SK-N-SH (cell line): ENCODE data around the gene TYW1. TPM values are rescaled to one million over a fixed set of nuclear protein-coding genes. Genes with fewer than 3 reads are reported as not detected.
"Not testable (repeated sequence)": the region's sequence is repeated elsewhere in the genome, so short reads cannot be mapped to it uniquely, and the experiment has no call there.

Source experiments
- CTCF ChIA-PET: fragments of 300-600, 350-600 bp; formaldehyde crosslinking; extraction: SDS; loops from one replicate; lab custom pipeline; 2021; lab: Yijun Ruan, JAX
- POLR2A ChIA-PET: fragments of 350-600 bp; sonication (Branson Sonifier 250); formaldehyde crosslinking; extraction: SDS; loops from one replicate; lab custom pipeline; 2020; ENCODE audit warnings: antibody characterized with exemption, inconsistent platforms; lab: Yijun Ruan, JAX
- DNase-seq: peaks from one replicate; pipeline ENCODE4 v3.0.0; 2012
- H2AFZ ChIP-seq: fragments of 200-600 bp; sonication (generic); 2 replicates; pipeline ENCODE4 v1.8.1; 2016; ENCODE audit warnings: antibody characterized with exemption, mild to moderate bottlenecking, low read depth
- H3F3A ChIP-seq: fragments of 200-600 bp; sonication (generic); replicated peaks from 2 replicates; pipeline ENCODE3; 2016; ENCODE audit warnings: antibody characterized with exemption, mild to moderate bottlenecking; ENCODE audit not compliant: insufficient read depth
- H3K27ac ChIP-seq, 2 experiments: fragments of 200-500 bp in 1 of 2; fragments of 200-600 bp in 1 of 2; sonication (Bioruptor generic) in 1 of 2; sonication (generic), shearing (Covaris generic) in 1 of 2; 2 replicates each; pipeline versions ENCODE4 v1.5.1 to v1.6.1; 2014 to 2016; ENCODE audit warnings: low read depth in 2 of 2, inconsistent platforms in 1 of 2, low read length in 1 of 2, mild to moderate bottlenecking in 1 of 2, mixed read lengths in 1 of 2
- H3K27me3 ChIP-seq: fragments of 200-600 bp; sonication (generic), shearing (Covaris generic); 2 replicates; pipeline ENCODE4 v1.6.1; 2016; ENCODE audit warnings: mixed run types; ENCODE audit not compliant: insufficient read depth
- H3K36me3 ChIP-seq, 2 experiments: fragments of 200-500 bp in 1 of 2; fragments of 200-600 bp in 1 of 2; sonication (Bioruptor generic) in 1 of 2; sonication (generic) in 1 of 2; replicated peaks in 1 of 2; 2 replicates each; pipeline versions ENCODE3 to v1.5.1; 2014 to 2016; ENCODE audit warnings: low read length in 1 of 2, mild to moderate bottlenecking in 1 of 2; ENCODE audit not compliant: insufficient read depth in 2 of 2, control insufficient read depth in 1 of 2
- H3K4me1 ChIP-seq, 2 experiments: fragments of 200-500 bp in 1 of 2; fragments of 200-600 bp in 1 of 2; sonication (Bioruptor generic) in 1 of 2; sonication (generic), shearing (Covaris generic) in 1 of 2; 2 replicates each; pipeline versions ENCODE4 v1.5.1 to v1.6.1; 2014 to 2016; ENCODE audit warnings: low read depth in 1 of 2, low read length in 1 of 2, mixed run types in 1 of 2; ENCODE audit not compliant: insufficient read depth in 2 of 2, control insufficient read depth in 1 of 2
- H3K4me2 ChIP-seq: fragments of 200-600 bp; sonication (generic), shearing (Covaris generic); 2 replicates; pipeline ENCODE4 v1.6.1; 2017; ENCODE audit warnings: mixed run types
- H3K4me3 ChIP-seq, 2 experiments: fragments of 200-500 bp in 1 of 2; fragments of 200-600 bp in 1 of 2; sonication (Bioruptor generic) in 1 of 2; sonication (generic), shearing (Covaris generic) in 1 of 2; 2 replicates each; pipeline versions ENCODE4 v1.5.1 to v1.8.1; 2014 to 2016; ENCODE audit warnings: low read depth in 2 of 2, inconsistent platforms in 1 of 2, low read length in 1 of 2, mild to moderate bottlenecking in 1 of 2, mixed read lengths in 1 of 2, moderate library complexity in 1 of 2
- H3K79me2 ChIP-seq: fragments of 200-600 bp; sonication (generic); 2 replicates; pipeline ENCODE4 v1.8.1; 2017; ENCODE audit warnings: mild to moderate bottlenecking; ENCODE audit not compliant: insufficient read depth
- H3K9ac ChIP-seq: fragments of 200-600 bp; sonication (generic); 2 replicates; pipeline ENCODE4 v1.6.1; 2017; ENCODE audit warnings: mixed run types
- H3K9me2 ChIP-seq: fragments of 200-600 bp; sonication (generic); 2 replicates; pipeline ENCODE4 v1.6.1; 2017; ENCODE audit warnings: mixed run types
- H3K9me3 ChIP-seq: fragments of 200-600 bp; sonication (generic); 2 replicates; pipeline ENCODE4 v1.6.1; 2017; ENCODE audit warnings: mixed run types, mild to moderate bottlenecking, moderate library complexity
- H4K20me1 ChIP-seq: fragments of 200-600 bp; sonication (generic); 2 replicates; pipeline ENCODE4 v1.6.1; 2017; ENCODE audit warnings: mild to moderate bottlenecking, mixed run types; ENCODE audit not compliant: insufficient read depth
- CHD2 ChIP-seq: fragments of 150-350 bp; IDR thresholded peaks from 2 replicates; pipeline ENCODE4 v1.6.1; 2018; ENCODE audit warnings: low read length; ENCODE audit not compliant: partially characterized antibody
- FOXJ3 ChIP-seq: sonication (generic); formaldehyde crosslinking; IDR thresholded peaks from 2 replicates; pipeline ENCODE4 v1.5.1; 2020; ENCODE audit warnings: mild to moderate bottlenecking, missing genetic modification reagents
- GABPA ChIP-seq: IDR thresholded peaks from 2 replicates; pipeline ENCODE4 v1.4.0; 2012; ENCODE audit warnings: low read depth, mild to moderate bottlenecking
- GATA2 ChIP-seq: sonication (generic); formaldehyde crosslinking; IDR thresholded peaks from 2 replicates; pipeline ENCODE4 v1.5.0; 2020; ENCODE audit warnings: mild to moderate bottlenecking, missing genetic modification reagents
- MXI1 ChIP-seq: IDR thresholded peaks from 2 replicates; pipeline ENCODE4 v1.6.1; 2012; ENCODE audit warnings: mild to moderate bottlenecking, low read depth, low read length, improper control_type of control experiment
- NRF1 ChIP-seq: IDR thresholded peaks from 2 replicates; pipeline ENCODE4 v1.6.1; 2012; ENCODE audit warnings: low read depth, mild to moderate bottlenecking, low read length
- SMC3 ChIP-seq: IDR thresholded peaks from 2 replicates; pipeline ENCODE4 v1.6.1; 2012; ENCODE audit warnings: low read depth, low read length, improper control_type of control experiment
- WGBS: methylation state at CpG from one replicate; pipeline ENCODE4 v1.1.6; 2017; ENCODE audit warnings: low lambda C conversion rate; 5-methylcytosine and 5-hydroxymethylcytosine counted together
- polyA plus RNA-seq, 3 experiments: library from polyadenylated mRNA; depleted of rRNA; stranded (reverse); fragments of >200 nt; gene quantifications; 2 replicates each; pipeline ENCODE4 v1.2.3, GENCODE V29; 2012
- TF ChIP-seq, protein P1 (sequence below): fragments of 150-350 bp; IDR thresholded peaks from 2 replicates; pipeline ENCODE4 v1.6.1; 2016; ENCODE audit warnings: mild to moderate bottlenecking, low read depth, low read length

TYW1 gene
- polyA plus RNA-seq, 1 of the 3 experiments (the other 2 are of a cell fraction) = 15.0 TPM

DNA sequence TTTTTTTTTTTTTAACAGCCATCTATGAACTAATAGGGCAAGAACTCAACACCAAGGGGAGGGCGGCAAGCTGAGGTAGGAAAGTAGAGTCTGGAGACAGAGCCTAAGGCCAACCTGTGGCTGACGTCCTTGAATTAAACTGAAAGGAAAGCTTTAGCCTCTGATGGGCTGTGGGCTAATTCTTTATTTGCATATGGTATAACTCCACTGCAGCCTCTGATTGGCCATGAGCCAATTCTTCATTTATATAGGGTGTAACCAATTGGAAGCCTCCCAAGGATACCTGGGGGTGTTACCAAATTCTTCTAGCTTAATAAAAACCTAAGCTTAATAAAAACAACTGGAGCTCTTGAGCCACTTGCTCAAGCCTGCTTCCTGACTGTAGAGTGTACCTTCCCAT is 10.3 kb downstream of the TYW1 start (continued):
- TF ChIP-seq GABPA (no peak), MXI1 (no peak), SMC3 (no peak), CHD2 (no peak), GATA2 (CRISPR knock-in tag) (no peak), FOXJ3 (CRISPR knock-in tag) (no peak)
- TF ChIP-seq, protein P1, sequence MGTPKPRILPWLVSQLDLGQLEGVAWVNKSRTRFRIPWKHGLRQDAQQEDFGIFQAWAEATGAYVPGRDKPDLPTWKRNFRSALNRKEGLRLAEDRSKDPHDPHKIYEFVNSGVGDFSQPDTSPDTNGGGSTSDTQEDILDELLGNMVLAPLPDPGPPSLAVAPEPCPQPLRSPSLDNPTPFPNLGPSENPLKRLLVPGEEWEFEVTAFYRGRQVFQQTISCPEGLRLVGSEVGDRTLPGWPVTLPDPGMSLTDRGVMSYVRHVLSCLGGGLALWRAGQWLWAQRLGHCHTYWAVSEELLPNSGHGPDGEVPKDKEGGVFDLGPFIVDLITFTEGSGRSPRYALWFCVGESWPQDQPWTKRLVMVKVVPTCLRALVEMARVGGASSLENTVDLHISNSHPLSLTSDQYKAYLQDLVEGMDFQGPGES = no peak

DNA sequence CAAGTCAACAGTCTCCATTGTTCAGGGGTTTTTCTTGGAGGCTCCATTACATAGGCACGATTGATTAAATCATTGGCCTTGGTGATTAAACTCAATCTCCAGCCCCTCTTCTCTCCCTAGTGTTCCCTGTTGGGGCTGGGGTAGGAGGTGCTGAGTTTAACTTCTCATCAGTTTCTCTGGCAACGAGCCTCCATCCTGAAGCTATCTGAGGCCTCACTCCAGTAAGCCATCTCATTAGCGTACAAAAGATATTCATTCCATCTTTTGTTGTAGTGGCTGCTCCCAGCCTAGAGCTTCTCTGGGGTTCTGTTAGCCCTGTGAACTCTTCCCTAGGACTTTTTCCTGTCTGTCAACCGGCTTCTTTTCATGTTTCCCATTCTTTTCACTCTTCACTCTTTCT is 11.6 kb downstream of the TYW1 start:
- Histone ChIP-seq H3K27ac (no peak overlapping the region), H3K9me3 (no peaks in the 10 kb centered on the region), H3K9ac (no peak overlapping the region), H3K4me2 (no peak overlapping the region), H3K36me3 (peaks cover 5 to 77% of the 10 kb centered on the region in 2 experiments), H3F3A (peaks cover 9% of the 10 kb centered on the region), H3K4me3 (no peak overlapping the region), H3K4me1 (no peaks in the 10 kb centered on the region), H4K20me1 (no peaks in the 10 kb centered on the region), H3K9me2 (no peaks in the 10 kb centered on the region), H3K79me2 (peaks cover 39% of the 10 kb centered on the region; the same call in 1 of the 2 replicates), H2AFZ (no peak overlapping the region), H3K27me3 (no peaks in the 10 kb centered on the region)
- POLR2A ChIA-PET = no interaction called here
- TF ChIP-seq NRF1 = no peak
- no peak for DNase-seq
- CTCF ChIA-PET = no interaction called here
- WGBS = 94% methylated on average over 4 of the region's 4 CpGs

DNA sequence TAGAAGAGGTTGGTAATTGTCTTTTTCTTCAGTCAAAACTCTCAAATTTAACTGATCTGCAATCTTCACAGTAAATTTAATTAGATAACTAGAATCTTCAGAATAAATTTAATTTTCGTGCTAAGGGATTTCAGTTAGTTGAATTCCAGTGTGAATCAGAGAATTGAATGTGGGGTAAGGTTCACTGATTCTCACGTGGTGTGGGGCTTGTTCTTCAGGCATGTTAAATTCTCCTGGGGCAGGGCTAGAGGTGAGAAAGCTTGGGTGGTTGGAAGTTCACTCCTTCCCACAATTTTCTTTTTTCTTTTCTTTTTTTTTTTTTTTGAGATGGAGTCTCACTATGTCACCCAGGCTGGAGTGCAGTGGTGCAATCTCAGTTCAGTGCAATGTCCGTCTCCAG is 13.0 kb downstream of the TYW1 start:
- Histone ChIP-seq H3K79me2 (peaks cover 29% of the 10 kb centered on the region; the same call in 1 of the 2 replicates), H3K36me3 (peaks cover 5 to 80% of the 10 kb centered on the region in 2 experiments)
- H3K4me3 ChIP-seq, H3K27me3 ChIP-seq, H3K27ac ChIP-seq, DNase-seq, H3K9me2 ChIP-seq, H3K4me2 ChIP-seq, POLR2A ChIA-PET, H3K9me3 ChIP-seq, CTCF ChIA-PET, H2AFZ ChIP-seq, H3K4me1 ChIP-seq, H3K9ac ChIP-seq, H3F3A ChIP-seq, H4K20me1 ChIP-seq: not testable (repeated sequence)
- 69% methylated on average over 3 of the region's 3 CpGs for WGBS

DNA sequence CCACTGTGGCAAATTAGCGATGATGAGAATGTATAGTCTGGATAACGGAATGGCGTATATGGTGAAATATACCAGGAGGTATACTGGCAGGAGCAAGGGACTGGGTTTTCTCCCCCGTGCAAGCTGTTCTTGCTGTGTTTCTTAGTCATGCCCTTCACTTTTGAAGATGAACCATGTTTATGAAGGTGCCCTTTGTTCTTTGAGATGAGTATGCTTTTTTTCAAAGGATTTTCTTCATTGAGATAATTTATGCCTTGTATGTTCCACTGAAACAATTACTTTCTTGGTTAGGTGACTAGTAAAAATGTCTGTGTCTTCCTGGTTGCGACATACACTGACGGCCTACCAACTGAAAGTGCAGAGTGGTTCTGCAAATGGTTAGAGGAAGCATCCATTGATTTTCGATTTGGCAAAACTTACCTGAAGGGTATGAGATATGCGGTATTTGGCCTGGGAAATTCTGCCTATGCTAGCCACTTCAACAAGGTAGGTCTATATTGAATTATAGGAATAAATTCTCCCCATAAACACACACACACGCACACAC is 17.5 kb downstream of the TYW1 start:
- H3K9me3 ChIP-seq, H2AFZ ChIP-seq, DNase-seq, H3K9ac ChIP-seq, H4K20me1 ChIP-seq, H3K27ac ChIP-seq, H3K27me3 ChIP-seq, POLR2A ChIA-PET, H3K4me1 ChIP-seq, H3K4me3 ChIP-seq, H3K79me2 ChIP-seq, H3K4me2 ChIP-seq, H3K9me2 ChIP-seq: not testable (repeated sequence)
- CTCF ChIA-PET = interaction anchor here (0.6 kb wide), 1 partner anchor 492 kb away, joined by 3 read pairs; no protein-coding TSS in a partner anchor
- H3K36me3 ChIP-seq = peaks cover 0 to 58% of the 10 kb centered on the region in 2 experiments
- peaks cover 11% of the 10 kb centered on the region for H3F3A ChIP-seq
- WGBS = 93% methylated on average over 9 of the region's 9 CpGs

DNA sequence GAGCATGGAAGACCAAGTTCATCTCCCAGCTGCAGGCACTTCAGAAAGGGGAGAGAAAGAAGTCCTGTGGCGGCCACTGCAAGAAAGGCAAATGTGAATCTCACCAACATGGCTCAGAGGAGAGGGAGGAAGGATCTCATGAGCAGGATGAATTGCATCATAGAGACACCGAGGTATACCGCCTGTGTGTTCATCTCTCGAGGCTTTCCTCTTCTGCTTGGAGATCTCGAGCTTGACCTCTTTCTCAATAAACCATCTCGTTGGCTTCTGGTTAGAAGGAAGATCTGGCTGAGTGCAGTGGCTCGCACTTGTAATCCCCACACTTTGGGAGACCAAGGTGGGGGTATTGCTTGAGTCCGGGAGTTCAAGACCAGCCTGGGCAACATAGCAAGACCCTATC is 21.3 kb downstream of the TYW1 start:
- H3K4me1 ChIP-seq, H3K4me2 ChIP-seq, H3K9ac ChIP-seq, CTCF ChIA-PET, DNase-seq, H4K20me1 ChIP-seq, H3K27me3 ChIP-seq, H2AFZ ChIP-seq, H3K27ac ChIP-seq, H3K4me3 ChIP-seq, H3K9me2 ChIP-seq, H3K9me3 ChIP-seq: not testable (repeated sequence)
- Histone ChIP-seq H3F3A (peaks cover 11% of the 10 kb centered on the region), H3K36me3 (peaks cover 11 to 40% of the 10 kb centered on the region in 2 experiments), H3K79me2 (peaks cover 10% of the 10 kb centered on the region; the same call in 1 of the 2 replicates)
- POLR2A ChIA-PET = interaction anchor here (0.6 kb wide), 1 partner anchor 298 kb away, joined by 3 read pairs; no protein-coding TSS in a partner anchor
- 96% methylated on average over 8 of the region's 8 CpGs for WGBS
